ENCODE results near the gene EMSY. TPM values are rescaled to one million over a fixed set of nuclear protein-coding genes. Genes with fewer than 3 reads are reported as not detected.

EMSY gene
- total and polyA plus RNA-seq, 2 donors (not counting 3 experiments of a cell fraction or from before 2014, with no cell fraction given) = 18.3 to 25.7 TPM

GRCh38 chr11:76453248-76453647 is 8.4 kb downstream of the EMSY start:
- DNase-seq (ENCODE audit: low read depth, low spot score) = no peak
- ChIA-PET CTCF (no interaction called here), POLR2A (no interaction called here)
- no peak overlapping the region for H3K9ac ChIP-seq (replicated peaks; ENCODE audit: extremely low read depth, insufficient read depth, low read length)
- no peak for TF ChIP-seq MYC (IDR thresholded peaks at IDR 0.05; ENCODE audit: low read depth, low read length)
- no peak for TF ChIP-seq GATA2 (IDR thresholded peaks at IDR 0.05; ENCODE audit: insufficient read depth, insufficient read length, low read depth, low read length)
- no peak for TF ChIP-seq EZH2 (IDR thresholded peaks at IDR 0.05; ENCODE audit: borderline replicate concordance, low read depth, low read length, severe bottlenecking)
- no peak for TF ChIP-seq POLR2AphosphoS5 (IDR thresholded peaks at IDR 0.05; ENCODE audit: insufficient read depth, low read depth, low read length)
- no peak for TF ChIP-seq MAX (IDR thresholded peaks at IDR 0.05; ENCODE audit: insufficient read depth, insufficient read length)
- no peaks in the 10 kb centered on the region for H3K4me1 ChIP-seq (ENCODE audit: control insufficient read depth, extremely low read depth, insufficient read depth, low read length)
- no peak overlapping the region for H2AFZ ChIP-seq (ENCODE audit: low read depth, low read length)
- no peaks in the 10 kb centered on the region for H3K27me3 ChIP-seq (ENCODE audit: control insufficient read depth in 2 of 2, insufficient read depth in 2 of 2, low read length in 2 of 2)
- FAIRE-seq = no peak
- H4K20me1 ChIP-seq (replicated peaks; ENCODE audit: control insufficient read depth, extremely low read depth, insufficient read depth, low read length) = no peaks in the 10 kb centered on the region
- peaks cover 5 to 7% of the 10 kb centered on the region in 2 experiments for H3K36me3 ChIP-seq (ENCODE audit: control insufficient read depth in 2 of 2, extremely low read depth in 1 of 2, insufficient read depth in 2 of 2, low read length in 2 of 2)
- intact Hi-C loops (cut with micrococcal nuclease) = no loop called here
- H3K9me3 ChIP-seq (replicated peaks; ENCODE audit: control insufficient read depth, insufficient read depth, low read length) = no peaks in the 10 kb centered on the region
- no peak overlapping the region for H3K27ac ChIP-seq (ENCODE audit: insufficient read depth, low read depth, low read length)
- H3K4me2 ChIP-seq (ENCODE audit: insufficient read depth, low read length) = no peak overlapping the region
- no peaks in the 10 kb centered on the region for H3K79me2 ChIP-seq (ENCODE audit: control insufficient read depth, insufficient read depth, low read length)
- no peak overlapping the region for H3K4me3 ChIP-seq (replicated peaks in 1 of 3; ENCODE audit: insufficient read depth in 1 of 3, low read depth in 1 of 3, low read length in 3 of 3)
- H3K9me1 ChIP-seq (replicated peaks; ENCODE audit: control insufficient read depth, extremely low read depth, insufficient read depth, low read length) = no peaks in the 10 kb centered on the region
- dilution Hi-C loops (cut with MboI; ENCODE audit: extremely low pct_ligation_motif_present, low sequenced_read_pairs) = no loop called here
- BruUV-seq (replicated peaks) = no TSS peak

- CTCF ChIA-PET = interaction anchor here (1.1 to 2.2 kb wide), 3 partner anchors 10 to 34 kb away, joined by 3 to 7 read pairs (median 4); no protein-coding TSS in a partner anchor
- dilution Hi-C loops (cut with MboI; ENCODE audit: extremely low pct_ligation_motif_present, low sequenced_read_pairs) (no loop called here), intact Hi-C loops (cut with micrococcal nuclease) (no loop called here)
- no peaks in the 10 kb centered on the region for H3K4me1 ChIP-seq (ENCODE audit: control insufficient read depth, extremely low read depth, insufficient read depth, low read length)
- H3K9me3 ChIP-seq (replicated peaks; ENCODE audit: control insufficient read depth, insufficient read depth, low read length) = no peaks in the 10 kb centered on the region
- TF ChIP-seq MAX (IDR thresholded peaks at IDR 0.05; ENCODE audit: insufficient read depth, insufficient read length) = no peak
- TF ChIP-seq MYC (IDR thresholded peaks at IDR 0.05; ENCODE audit: low read depth, low read length) = no peak
- TF ChIP-seq JUN (IDR thresholded peaks at IDR 0.05; ENCODE audit: borderline replicate concordance, insufficient read depth, insufficient read length, low read depth) = no peak
- no peak for TF ChIP-seq CTCF (IDR thresholded peaks at IDR 0.05; ENCODE audit: extremely low read depth in 1 of 2, insufficient read depth in 1 of 2, low read depth in 1 of 2, low read length in 2 of 2)
- TF ChIP-seq GATA2 (IDR thresholded peaks at IDR 0.05; ENCODE audit: insufficient read depth, insufficient read length, low read depth, low read length) = no peak
- no peak for TF ChIP-seq POLR2AphosphoS5 (IDR thresholded peaks at IDR 0.05; ENCODE audit: insufficient read depth, low read depth, low read length)
- no peak for TF ChIP-seq POLR2A (IDR thresholded peaks at IDR 0.05; ENCODE audit: low read depth, low read length)
- no peak for TF ChIP-seq FOS (IDR thresholded peaks at IDR 0.05; ENCODE audit: borderline replicate concordance, insufficient read depth, low read length)
- H3K9ac ChIP-seq (replicated peaks; ENCODE audit: extremely low read depth, insufficient read depth, low read length) = no peak overlapping the region
- no peak overlapping the region for H2AFZ ChIP-seq (ENCODE audit: low read depth, low read length)
- no TSS peak for BruUV-seq (replicated peaks)
- H4K20me1 ChIP-seq (replicated peaks; ENCODE audit: control insufficient read depth, extremely low read depth, insufficient read depth, low read length) = peaks cover 2% of the 10 kb centered on the region
- H3K79me2 ChIP-seq (ENCODE audit: control insufficient read depth, insufficient read depth, low read length) = no peaks in the 10 kb centered on the region
- peak; percentile 12 for DNase-seq (ENCODE audit: low read depth, low spot score)
- H3K27ac ChIP-seq (ENCODE audit: insufficient read depth, low read depth, low read length) = no peak overlapping the region
- H3K27me3 ChIP-seq (ENCODE audit: control insufficient read depth in 2 of 2, insufficient read depth in 2 of 2, low read length in 2 of 2) = no peaks in the 10 kb centered on the region
- H3K36me3 ChIP-seq (ENCODE audit: control insufficient read depth in 2 of 2, extremely low read depth in 1 of 2, insufficient read depth in 2 of 2, low read length in 2 of 2) = peaks cover 3 to 8% of the 10 kb centered on the region in 2 experiments
- H3K9me1 ChIP-seq (replicated peaks; ENCODE audit: control insufficient read depth, extremely low read depth, insufficient read depth, low read length) = no peaks in the 10 kb centered on the region
- POLR2A ChIA-PET = no interaction called here
- no peak overlapping the region for H3K4me2 ChIP-seq (ENCODE audit: insufficient read depth, low read length)
- no peak for FAIRE-seq
- H3K4me3 ChIP-seq (replicated peaks in 1 of 3; ENCODE audit: insufficient read depth in 1 of 3, low read depth in 1 of 3, low read length in 3 of 3) = no peak overlapping the region
These were observed 10.5 kb downstream of the EMSY start for GRCh38 chr11:76455331-76455730.

Measured in endothelial cell of umbilical vein (primary cell).